Measurements from ENCODE around the gene ALOXE3. TPM values are rescaled to one million over a fixed set of nuclear protein-coding genes. Genes with fewer than 3 reads are reported as not detected.

The ALOXE3 gene
- polyA plus RNA-seq, 3 donors from 2014 or later = not detected

DNA sequence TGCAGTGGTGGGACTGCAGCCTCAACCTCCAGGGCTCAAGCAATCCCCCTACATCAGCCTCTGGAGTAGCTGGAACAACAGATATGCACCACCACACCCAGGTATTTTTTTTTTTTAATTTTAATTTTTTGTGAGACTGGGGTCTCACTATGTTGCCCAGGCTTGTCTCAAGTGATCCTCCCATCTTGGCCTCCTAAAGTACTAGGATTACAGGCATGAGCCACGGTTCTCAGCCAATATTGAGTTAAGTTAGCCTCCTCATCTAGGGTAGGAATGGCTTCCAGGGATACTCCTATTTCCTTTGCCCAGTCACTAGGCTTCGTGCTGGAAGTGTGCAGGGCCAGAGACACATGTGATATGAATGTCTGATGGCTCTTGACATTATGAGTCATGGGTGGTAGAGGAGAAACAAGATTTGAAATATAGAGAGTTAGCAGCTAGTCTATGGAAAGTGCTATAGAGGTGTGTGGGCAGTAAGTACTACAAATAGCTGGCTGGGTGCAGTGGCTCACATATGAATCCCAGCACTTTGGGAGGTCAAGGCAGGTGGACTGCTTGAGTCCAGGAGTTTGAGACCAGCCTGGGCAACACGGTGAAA, 13.6 kb upstream of the ALOXE3 start:
- no peaks in the 10 kb centered on the region for H3K36me3 Mint-ChIP-seq

DNA sequence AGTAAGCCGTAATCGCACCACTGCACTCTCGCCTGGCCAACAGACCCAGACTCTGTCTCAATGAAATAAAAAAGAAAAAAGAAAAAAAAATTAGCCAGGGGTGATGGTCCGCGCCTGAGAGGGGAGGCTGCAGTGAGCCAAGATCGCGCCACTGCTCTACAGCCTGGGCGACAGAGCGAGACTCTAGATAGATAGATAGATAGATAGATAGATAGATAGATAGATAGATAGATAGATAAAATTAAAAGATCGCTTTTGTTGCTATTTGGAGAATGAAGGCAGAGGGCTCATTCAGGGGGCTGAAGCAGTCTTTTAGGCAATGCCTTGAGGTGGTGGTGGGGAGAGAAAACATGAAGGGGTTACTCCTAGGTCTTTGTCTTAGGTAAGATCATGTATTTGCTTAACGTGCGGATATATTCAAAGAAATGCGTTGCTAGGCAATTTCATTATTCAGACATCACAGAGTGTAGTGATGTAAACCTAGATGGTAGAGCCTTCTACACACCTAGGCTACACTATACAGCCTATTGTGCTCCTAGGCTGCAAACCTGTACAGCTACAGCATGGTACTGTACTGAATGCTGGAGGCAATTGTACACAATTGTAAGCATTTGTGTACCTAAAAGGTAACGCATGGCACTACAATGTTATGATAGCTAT, 9.9 kb upstream of the ALOXE3 start:
- H3K9me3 Mint-ChIP-seq = peaks cover 0 to 2% (median 0%) of the 10 kb centered on the region in 6 donors
- no peak for DNase-seq
- H3K27ac Mint-ChIP-seq = no peak overlapping the region
- peaks cover 34 to 43% (median 41%) of the 10 kb centered on the region in 3 donors for H3K27me3 Mint-ChIP-seq (ENCODE audit: low read depth in 3 of 3)
- H3K36me3 Mint-ChIP-seq = no peaks in the 10 kb centered on the region
- peak overlapping the region in 3 of 5 donors; percentile 27 to 30 (median 29) for H3K4me3 Mint-ChIP-seq
- H3K4me1 Mint-ChIP-seq = peaks cover 35 to 42% of the 10 kb centered on the region in 2 donors

More for the DNA sequence above, 13.6 kb upstream of the ALOXE3 start:
- no peak overlapping the region for H3K4me3 Mint-ChIP-seq
- DNase-seq = no peak
- no peak overlapping the region for H3K27ac Mint-ChIP-seq
- no peaks in the 10 kb centered on the region for H3K9me3 Mint-ChIP-seq
- peaks cover 5 to 12% (median 11%) of the 10 kb centered on the region in 3 donors for H3K27me3 Mint-ChIP-seq (ENCODE audit: low read depth in 3 of 3)
- H3K4me1 Mint-ChIP-seq = peaks cover 5% of the 10 kb centered on the region in 2 donors

DNA sequence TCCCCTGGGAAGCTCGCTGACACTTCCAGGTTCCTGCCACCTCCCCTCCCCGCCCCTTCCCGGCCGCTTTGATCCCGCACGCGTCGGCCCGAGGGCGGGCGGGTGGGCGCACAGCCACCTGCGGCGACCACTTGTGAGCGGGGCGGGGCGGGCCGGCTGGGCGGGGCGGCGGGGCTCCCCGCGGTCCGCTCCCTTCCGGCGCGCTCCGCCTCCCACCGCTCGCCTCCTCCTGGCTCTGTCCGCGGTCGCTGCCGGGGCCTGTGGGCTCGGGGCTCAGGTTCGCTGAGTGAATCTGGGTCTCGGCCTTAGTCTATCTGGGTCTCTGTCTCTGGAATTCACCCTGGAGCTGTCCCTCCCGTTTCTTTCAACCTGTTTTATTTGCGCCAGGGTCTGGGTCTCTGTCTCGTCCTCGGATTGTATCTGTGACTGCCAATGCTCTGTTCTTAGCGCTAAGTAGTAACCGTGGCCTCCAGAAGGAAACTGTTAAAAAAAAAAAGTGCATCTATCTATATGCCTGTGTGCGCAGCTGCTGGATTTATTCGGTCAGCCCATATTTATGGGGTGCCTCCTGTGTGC, 8.3 kb upstream of the ALOXE3 start:
- H3K36me3 Mint-ChIP-seq = no peaks in the 10 kb centered on the region
- H3K9me3 Mint-ChIP-seq = peaks cover 0 to 2% (median 0%) of the 10 kb centered on the region in 6 donors
- H3K27ac Mint-ChIP-seq = peak overlapping the region; percentile 35 to 90 (median 72)
- peak overlapping the region; percentile 91 to 100 (median 98) for H3K4me3 Mint-ChIP-seq
- H3K27me3 Mint-ChIP-seq (ENCODE audit: low read depth in 3 of 3) = peaks cover 37 to 54% (median 48%) of the 10 kb centered on the region in 3 donors
- DNase-seq = peak in 1 of 3 donors; percentile 46
- H3K4me1 Mint-ChIP-seq = peaks cover 45 to 53% of the 10 kb centered on the region in 2 donors

DNA sequence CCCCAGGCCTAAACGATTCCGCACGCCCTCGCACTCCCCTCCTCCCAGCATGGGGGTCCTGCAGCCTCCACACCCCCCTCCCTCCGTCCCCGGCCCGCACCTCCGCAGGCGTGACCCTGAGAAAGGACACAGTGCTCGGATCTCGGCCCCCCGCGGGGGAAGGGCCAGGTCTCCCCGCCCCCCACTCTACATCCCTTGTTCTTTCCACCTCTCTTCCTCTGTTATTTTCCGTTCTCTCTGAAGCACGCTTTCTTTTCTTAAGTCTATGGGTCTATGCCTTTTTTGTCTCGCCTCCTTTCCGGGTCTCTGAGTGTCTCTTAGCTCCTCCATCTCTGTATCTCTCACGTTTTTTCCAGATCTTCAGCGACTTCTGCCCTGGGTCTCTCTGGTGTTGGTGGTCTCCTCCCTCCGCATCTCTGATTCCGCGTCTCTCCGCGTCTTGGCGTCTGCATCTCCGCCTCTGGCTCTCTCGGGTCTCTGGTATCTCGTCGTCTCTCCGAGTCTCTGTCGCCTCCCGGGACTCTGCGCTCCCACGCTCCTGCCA, 7.7 kb upstream of the ALOXE3 start:
- peak in 1 of 3 donors; percentile 21 for DNase-seq
- peaks cover 0 to 2% (median 0%) of the 10 kb centered on the region in 6 donors for H3K9me3 Mint-ChIP-seq
- H3K36me3 Mint-ChIP-seq = no peaks in the 10 kb centered on the region
- H3K27ac Mint-ChIP-seq = peak overlapping the region; percentile 28 to 92 (median 78)
- H3K4me3 Mint-ChIP-seq = peak overlapping the region; percentile 90 to 100 (median 98)
- peaks cover 37 to 56% (median 50%) of the 10 kb centered on the region in 3 donors for H3K27me3 Mint-ChIP-seq (ENCODE audit: low read depth in 3 of 3)
- H3K4me1 Mint-ChIP-seq = peaks cover 47 to 57% of the 10 kb centered on the region in 2 donors

DNA sequence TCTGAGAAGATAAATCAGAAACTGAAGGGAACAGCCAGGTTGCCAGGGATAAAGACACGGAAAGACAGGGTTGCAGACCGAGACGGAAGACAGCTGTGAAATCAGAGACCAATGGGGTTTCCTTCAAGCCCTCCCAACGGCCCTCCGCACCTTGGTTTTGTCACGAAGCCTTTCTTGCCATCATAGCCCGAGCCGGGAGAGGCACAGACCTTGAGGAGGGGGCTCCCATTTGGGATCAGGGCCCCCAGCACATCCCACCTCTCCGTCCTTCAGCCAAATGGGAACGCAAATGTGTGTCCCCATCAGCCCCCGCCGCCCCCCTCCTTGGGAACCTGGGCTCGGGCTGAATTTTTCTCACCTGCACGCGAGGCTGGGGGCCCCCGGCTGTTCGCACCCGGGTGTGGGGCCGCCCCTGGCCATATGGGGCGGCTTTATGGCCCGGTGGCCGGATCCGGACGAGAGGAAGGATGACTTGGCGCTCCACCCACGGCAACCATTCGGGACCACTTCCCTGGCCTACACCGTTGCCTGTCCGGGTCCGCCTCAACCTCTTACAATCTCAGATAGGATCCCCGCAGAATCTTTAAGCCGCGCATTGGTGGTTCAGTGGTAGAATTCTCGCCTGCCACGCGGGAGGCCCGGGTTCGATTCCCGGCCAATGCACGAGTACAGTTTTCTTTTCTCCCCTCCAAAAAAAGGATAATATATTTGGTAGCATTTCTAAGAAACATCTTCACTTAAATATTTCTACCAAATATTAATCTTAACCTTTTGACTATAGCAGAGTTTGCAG, 7.0 kb upstream of the ALOXE3 start:
- peak; percentile 86 to 89 (median 87) for DNase-seq
- Mint-ChIP-seq H3K36me3 (no peaks in the 10 kb centered on the region), H3K27me3 (ENCODE audit: low read depth in 3 of 3) (peaks cover 44 to 63% (median 57%) of the 10 kb centered on the region in 3 donors), H3K4me3 (peak overlapping the region; percentile 90 to 100 (median 98)), H3K27ac (peak overlapping the region; percentile 62 to 92 (median 84)), H3K9me3 (peaks cover 0 to 5% (median 0%) of the 10 kb centered on the region in 6 donors), H3K4me1 (peaks cover 54 to 63% of the 10 kb centered on the region in 2 donors)

DNA sequence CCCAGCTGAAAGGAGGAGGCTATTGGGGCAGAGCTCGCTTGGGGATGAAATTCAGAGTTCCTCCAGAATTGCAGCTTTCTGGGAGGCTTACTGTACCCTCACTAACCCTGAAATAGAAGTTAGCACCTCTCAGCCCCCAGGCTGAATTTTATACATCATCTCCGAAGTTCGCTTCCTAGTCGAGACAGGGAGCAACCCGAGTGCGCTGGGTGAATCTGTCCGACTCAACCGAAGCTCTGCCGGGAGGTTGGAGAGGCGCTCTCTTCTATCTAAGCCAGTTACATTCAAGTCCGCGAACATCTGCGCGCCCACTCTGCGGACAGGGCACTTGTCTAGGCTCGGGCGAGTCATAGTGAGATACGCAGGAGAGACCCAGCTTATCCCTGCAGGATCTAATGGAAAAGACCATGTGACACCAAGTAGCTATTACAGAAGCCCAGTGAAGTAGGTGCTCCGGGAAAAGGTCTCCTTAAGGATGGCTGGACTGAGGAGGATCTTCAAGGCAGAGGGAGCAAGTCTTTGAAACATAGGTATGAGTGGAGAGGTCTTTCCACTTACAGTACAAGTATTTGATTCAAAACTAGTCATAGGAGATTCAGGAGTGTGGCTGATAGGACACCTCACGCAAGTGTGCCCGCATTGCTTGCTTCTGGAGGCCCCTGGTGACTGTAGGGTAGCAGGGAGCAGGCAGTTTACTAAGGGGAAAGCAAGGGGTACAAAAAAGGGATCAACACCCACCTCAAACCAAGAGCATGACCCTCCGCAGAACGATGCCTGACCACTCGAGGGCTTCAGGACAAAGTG, 6.2 kb upstream of the ALOXE3 start:
- Mint-ChIP-seq H3K36me3 (no peaks in the 10 kb centered on the region), H3K4me3 (peak overlapping the region; percentile 90 to 100 (median 98)), H3K27me3 (ENCODE audit: low read depth in 3 of 3) (peaks cover 50 to 68% (median 65%) of the 10 kb centered on the region in 3 donors), H3K27ac (peak overlapping the region in 5 of 6 donors; percentile 3 to 85 (median 82)), H3K9me3 (peaks cover 0 to 7% (median 0%) of the 10 kb centered on the region in 6 donors), H3K4me1 (peaks cover 62 to 71% of the 10 kb centered on the region in 2 donors)
- DNase-seq = peak in 1 of 3 donors; percentile 13

DNA sequence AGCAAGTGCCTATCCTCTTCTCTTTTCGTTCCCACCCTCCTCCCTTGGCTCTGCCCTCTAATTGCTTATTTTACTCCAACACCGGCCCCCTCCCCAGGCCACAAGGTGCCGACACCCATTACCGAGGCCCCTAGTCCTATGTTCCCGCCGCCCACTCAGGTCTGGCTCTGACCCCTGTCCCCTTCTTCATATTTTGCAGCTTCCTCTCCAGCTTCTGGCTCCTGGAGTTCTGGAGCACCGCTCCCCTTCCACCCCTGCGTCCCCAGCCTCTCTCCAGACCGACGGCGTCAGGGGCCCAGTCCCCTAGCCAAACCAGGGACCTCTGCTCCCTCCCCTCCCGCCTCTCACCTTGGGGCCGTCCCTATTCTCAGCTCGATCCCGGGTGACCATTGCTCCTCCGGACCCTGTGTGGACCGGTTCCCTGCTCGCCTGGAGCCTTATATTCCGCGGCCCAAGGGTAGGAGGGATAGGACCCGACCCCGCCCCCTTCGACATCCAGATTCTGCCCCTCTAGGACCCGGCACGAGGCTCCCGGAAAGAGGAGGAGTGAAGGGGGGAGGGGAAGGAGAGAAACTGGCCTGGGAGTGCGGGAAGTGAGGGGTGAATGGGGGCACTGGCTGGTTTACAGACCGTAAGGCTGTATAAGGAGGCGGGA, 5.5 kb upstream of the ALOXE3 start, which contains the start of gene HES7:
TSS of gene HES7 (minus strand) at position 412 of the 655 bp plus-strand sequence. CDS start at position 390, 22 bp downstream.
- peaks cover 66 to 78% of the 10 kb centered on the region in 2 donors for H3K4me1 Mint-ChIP-seq
- H3K36me3 Mint-ChIP-seq = peaks cover 0 to 3% (median 0%) of the 10 kb centered on the region in 3 donors
- peaks cover 0 to 7% (median 0%) of the 10 kb centered on the region in 6 donors for H3K9me3 Mint-ChIP-seq
- peaks cover 57 to 72% (median 72%) of the 10 kb centered on the region in 3 donors for H3K27me3 Mint-ChIP-seq (ENCODE audit: low read depth in 3 of 3)
- DNase-seq = no peak
- peak within 1 kb of the TSS; percentile 90 to 100 (median 98) for H3K4me3 Mint-ChIP-seq
- H3K27ac Mint-ChIP-seq = peak within 1 kb of the TSS in 5 of 6 donors; percentile 22 to 85 (median 82)

DNA sequence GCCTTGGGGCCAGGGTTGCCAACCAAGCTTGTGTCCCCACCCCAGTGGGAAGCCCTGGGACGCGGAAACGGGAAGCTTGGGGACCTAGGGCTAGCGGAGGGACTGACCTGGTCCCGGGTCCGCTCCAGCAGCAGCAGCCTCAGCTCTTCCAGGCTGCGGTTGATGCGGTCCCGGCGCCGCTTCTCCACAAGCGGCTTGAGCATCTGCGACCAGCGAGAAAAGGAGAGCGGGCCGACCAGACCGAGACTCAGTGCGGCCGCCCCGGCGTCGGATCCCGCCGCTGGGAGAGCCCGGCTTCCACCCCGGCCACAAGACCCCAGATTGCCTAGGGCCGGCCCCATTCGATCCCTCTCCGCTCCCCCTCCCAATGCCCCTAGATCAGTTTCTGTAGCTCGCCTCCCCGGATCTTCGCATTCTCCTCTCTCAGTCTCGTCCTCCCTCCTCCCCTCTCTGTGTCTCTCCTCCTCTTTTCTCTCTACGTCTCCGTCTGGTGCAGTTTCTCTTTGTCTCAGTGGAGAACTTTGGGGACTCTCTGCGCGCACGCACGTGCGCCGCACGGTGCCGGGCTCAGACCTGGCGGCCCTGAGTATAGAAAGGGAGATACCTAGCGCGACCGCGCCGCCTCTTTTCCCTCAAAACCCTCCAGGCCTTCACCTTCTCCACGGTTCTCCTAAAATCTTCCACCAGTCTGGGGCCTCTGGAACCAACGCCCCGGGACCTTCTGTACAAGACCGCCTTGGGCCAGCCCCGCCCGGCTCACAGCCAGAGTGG, 4.8 kb upstream of the ALOXE3 start:
- DNase-seq = peak in 1 of 3 donors; percentile 30
- Mint-ChIP-seq H3K4me3 (peak overlapping the region; percentile 79 to 100 (median 91)), H3K4me1 (peaks cover 73 to 86% of the 10 kb centered on the region in 2 donors), H3K9me3 (peaks cover 0 to 8% (median 0%) of the 10 kb centered on the region in 6 donors), H3K27me3 (ENCODE audit: low read depth in 3 of 3) (peaks cover 62 to 80% (median 71%) of the 10 kb centered on the region in 3 donors), H3K36me3 (peaks cover 0 to 3% (median 0%) of the 10 kb centered on the region in 3 donors), H3K27ac (peak overlapping the region in 4 of 6 donors; percentile 20 to 41 (median 22))

DNA sequence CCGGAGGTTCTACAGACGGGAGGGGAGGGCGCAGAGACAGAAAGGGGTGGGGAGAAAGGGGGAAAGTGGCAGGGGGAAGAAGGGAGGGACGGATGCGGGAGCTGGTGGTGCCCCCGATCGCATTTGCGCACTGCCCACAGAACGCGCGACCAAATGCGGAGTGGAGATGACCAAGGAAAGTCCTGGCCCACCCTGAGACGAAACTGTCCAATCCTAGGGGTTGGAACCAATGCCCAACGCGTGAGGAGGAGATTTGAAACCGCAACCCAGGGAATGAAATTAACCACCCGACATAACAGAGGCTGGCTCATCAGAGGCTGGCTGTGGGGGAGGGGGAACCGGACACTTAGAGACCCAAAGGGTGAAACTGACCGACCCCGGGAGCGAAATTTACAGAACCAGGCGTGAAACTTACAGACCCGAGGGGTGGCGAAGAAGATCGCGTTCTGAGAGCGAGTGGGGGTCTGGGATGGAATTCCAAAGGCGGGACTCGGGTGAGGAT, 4.2 kb upstream of the ALOXE3 start:
- Mint-ChIP-seq H3K27me3 (ENCODE audit: low read depth in 3 of 3) (peaks cover 62 to 80% (median 71%) of the 10 kb centered on the region in 3 donors), H3K36me3 (peaks cover 0 to 3% (median 0%) of the 10 kb centered on the region in 3 donors), H3K27ac (peak overlapping the region in 1 of 6 donors; percentile 23), H3K4me1 (peaks cover 79 to 92% of the 10 kb centered on the region in 2 donors), H3K4me3 (peak overlapping the region; percentile 79 to 100 (median 91)), H3K9me3 (peaks cover 0 to 8% (median 0%) of the 10 kb centered on the region in 6 donors)
- peak in 1 of 3 donors; percentile 3 for DNase-seq

DNA sequence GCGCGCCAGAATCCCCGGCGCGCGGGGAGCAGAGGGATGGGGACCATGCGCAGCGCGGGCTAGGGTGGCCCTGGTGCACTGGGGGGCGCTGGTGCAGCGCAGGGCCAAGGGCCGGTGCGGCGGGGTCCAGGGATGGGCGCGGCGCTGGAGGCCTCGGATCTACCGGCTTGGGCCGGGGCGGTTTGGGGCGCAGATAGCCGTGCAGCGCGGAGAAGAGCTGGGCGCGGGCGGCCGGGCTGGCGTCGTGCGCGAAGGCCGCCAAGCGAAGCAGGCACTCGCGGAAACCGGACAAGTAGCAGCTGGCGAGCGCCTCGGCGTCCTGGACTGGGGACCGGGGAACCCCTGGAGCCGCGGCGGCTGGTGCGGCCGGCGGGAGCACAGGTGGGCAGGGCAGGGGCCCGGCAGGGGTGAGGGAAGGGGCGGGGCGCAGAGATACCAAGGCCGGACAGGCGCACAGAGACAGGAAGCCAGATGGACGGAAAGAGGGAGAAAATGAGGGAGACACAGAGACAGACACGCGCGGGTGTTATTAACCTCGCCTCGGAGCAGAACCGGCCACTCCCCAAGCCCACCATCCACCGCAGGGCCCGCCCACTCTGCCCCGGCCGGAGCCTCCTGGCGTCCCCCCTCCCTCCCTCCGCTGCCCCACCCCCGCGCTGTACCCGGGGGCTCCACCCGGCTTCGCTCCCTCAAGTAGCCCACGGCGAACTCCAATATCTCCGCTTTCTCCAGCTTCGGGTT, 3.5 kb upstream of the ALOXE3 start:
- H3K27ac Mint-ChIP-seq = no peak overlapping the region
- DNase-seq = peak in 2 of 3 donors; percentile 47 to 55
- peaks cover 58 to 76% (median 69%) of the 10 kb centered on the region in 3 donors for H3K27me3 Mint-ChIP-seq (ENCODE audit: low read depth in 3 of 3)
- peaks cover 74 to 89% of the 10 kb centered on the region in 2 donors for H3K4me1 Mint-ChIP-seq
- H3K4me3 Mint-ChIP-seq = peak overlapping the region; percentile 79 to 100 (median 91)
- peaks cover 0 to 8% (median 0%) of the 10 kb centered on the region in 6 donors for H3K9me3 Mint-ChIP-seq
- H3K36me3 Mint-ChIP-seq = peaks cover 0 to 3% (median 0%) of the 10 kb centered on the region in 3 donors

Data from immature natural killer cell (primary cell).